ENCODE results near the gene FBXL16.
A peak's percentile ranks its signal among the peaks of the same experiment; 100 is the strongest.
"Not testable (repeated sequence)": the region's sequence is repeated elsewhere in the genome, so short reads cannot be mapped to it uniquely, and the experiment has no call there.

The FBXL16 gene

DNA sequence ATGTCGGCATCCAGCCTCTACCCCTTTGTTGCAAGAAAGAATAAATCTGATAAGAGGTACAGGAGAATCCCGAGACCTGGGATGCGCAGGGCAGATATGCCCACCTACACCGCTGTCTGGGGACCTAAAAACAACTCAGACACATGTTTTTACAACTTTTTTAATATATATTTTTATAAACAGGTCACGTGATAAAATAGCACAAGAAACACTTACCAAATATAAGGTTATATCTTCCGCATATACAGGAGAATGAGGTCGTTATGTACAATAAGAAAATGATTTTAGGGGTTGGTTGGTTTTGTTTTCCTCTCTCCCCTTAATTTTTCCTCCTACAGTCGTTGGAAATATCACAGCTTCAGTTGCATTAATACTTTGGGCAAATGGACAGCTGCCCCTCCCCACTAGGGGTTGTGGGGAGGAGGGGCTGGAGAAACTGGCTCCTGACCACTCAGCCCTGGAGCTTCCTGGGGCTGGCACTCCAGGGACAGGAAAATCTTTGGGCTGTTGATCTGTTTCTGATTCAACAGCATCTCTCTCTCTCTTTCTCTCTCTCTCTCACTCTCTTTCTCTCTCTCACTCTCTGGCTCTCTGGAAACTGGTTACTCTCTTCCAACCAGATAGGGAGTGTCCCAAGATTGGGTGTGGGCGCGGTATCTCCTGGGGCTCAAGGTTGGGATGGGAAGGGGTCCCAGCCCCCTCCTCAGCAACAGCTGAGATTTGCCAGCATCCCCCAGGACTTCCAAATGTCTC, 13.1 kb downstream of the FBXL16 start:
- no peak for DNase-seq (ENCODE audit: low read depth, low spot score)

DNA sequence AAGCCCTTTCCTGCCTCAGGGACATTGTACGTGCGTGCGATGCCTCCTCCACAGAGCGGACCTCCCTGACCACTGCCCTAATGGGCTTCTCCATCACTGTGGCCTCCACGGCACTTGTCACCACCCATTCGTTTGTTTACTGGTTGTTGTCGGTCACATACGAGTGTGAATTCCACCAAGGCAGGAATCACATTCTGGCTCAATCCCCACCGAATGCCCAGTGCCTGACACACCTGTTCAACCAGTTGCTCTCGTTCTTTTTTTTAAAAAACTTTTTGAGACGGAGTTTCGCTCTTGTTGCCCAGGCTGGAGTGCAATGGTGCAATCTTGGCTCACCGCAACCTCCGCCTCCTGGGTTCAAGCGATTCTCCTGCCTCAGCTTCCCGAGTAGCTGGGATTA, 14.4 kb downstream of the FBXL16 start:
- DNase-seq (ENCODE audit: low read depth, low spot score) = not testable (repeated sequence)

DNA sequence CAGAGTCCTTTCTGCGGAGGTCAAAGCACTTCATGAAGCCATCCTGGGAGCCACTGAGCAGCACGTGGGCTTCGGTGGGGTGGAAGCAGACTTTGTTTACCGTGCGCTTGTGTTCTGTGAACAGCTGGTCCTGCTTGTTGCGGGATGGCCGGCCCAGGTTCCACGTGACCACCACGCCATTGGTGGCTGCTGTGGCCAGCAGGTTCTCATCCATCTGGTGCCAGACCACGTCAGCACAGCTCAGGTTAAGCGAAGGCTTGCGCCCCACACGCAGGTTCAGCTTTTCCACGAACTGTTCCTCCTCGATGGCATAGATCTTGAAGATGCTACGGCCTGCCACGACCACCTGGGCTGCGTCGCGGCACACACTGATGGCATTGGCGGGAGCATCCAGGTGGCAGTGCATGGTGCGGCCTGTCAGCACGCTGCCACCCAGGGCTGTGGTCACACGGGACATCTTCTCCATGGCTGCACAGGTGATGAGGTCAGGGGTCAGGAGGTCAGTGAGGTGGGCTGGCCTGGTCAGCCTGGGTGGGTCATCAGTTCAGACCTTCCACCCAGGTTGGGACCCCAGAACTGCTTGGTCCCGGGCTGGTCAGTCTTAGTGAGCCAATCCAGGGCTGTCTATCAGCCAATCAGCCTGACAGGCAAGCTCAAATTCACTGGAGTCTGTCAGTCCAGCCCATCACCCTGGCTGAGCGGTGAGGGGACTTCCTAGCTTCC, 16.3 kb downstream of the FBXL16 start:
- DNase-seq (ENCODE audit: low read depth, low spot score) = no peak

DNA sequence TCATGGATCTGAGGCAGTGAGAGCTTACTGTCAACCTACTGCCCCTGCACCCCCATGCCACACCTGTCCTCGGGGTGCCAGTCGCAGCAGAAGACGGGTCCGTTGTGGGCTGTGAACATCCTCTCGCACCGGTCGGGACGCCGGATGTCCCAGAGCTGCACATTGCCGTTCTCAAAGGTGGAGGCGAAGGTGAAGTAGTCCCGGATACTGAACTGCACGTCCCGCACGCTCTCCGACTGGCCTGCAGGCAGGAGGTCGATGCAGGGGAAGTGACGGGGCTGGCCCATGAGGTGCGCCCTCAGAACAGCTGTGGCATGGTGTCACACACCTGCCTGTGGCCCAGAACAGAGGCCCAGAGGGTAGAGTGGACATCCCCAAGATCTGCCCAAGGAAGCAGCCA, 18.1 kb downstream of the FBXL16 start:
- no peak for DNase-seq (ENCODE audit: low read depth, low spot score)

DNA sequence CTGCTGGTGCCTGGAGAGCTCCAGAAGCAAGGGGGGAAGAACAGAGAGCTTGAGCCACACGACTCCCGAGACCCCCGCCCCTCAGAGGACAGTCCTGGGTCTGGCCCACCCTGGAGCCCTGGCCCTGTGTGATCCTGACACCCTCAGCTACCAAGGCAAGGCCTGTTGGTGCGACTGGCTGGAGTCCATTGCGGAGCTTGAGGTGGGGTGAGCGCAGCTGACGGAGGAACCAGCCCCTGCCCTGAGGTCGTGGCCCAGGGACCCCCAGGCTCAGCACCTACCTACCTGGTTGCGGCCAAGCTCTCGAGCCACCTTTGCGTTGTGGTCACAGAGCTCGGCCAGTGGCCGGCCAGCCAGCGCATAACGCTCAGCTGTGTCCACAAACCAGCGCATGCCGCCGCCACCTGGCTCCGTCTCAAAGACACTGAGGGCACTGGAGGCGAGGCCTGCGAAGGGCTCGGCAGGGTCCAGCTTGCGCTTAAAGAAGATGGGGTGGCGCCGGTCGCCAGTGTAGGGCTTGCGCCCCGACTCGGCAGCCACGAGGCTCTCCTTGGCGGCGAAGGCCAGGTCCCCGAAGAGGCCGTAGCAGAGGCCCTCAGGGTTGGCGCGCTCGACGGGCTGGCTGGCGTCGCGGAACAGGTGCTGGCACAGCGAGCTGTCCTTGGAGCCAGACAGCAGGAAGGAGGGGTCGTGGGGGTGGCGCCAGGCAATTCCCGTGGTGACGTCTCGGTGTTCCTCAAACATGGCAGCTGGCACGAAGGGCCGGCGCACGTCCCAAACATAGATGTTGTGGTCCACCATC, 18.9 kb downstream of the FBXL16 start:
- DNase-seq (ENCODE audit: low read depth, low spot score) = no peak

DNA sequence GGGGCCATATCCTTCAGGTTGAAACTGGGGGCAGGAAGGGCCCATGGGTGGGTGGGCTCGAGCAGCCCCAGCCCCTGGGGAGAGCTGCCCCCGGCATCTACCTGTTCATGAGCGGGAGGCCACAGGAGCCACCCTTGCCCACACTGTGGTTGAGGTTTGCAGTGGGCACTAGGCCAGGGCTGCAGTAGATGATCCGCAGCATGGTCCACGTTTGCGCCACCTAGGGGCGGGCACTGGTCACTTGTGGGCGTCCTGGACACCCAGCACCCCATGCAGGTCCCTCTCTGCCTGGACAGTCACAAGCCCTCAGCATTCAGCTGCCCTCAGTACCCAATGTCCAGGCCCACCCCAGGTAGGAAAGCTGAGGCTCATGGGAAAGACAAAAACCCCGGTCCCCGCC, 19.6 kb downstream of the FBXL16 start:
- no peak for DNase-seq (ENCODE audit: low read depth, low spot score)

DNA sequence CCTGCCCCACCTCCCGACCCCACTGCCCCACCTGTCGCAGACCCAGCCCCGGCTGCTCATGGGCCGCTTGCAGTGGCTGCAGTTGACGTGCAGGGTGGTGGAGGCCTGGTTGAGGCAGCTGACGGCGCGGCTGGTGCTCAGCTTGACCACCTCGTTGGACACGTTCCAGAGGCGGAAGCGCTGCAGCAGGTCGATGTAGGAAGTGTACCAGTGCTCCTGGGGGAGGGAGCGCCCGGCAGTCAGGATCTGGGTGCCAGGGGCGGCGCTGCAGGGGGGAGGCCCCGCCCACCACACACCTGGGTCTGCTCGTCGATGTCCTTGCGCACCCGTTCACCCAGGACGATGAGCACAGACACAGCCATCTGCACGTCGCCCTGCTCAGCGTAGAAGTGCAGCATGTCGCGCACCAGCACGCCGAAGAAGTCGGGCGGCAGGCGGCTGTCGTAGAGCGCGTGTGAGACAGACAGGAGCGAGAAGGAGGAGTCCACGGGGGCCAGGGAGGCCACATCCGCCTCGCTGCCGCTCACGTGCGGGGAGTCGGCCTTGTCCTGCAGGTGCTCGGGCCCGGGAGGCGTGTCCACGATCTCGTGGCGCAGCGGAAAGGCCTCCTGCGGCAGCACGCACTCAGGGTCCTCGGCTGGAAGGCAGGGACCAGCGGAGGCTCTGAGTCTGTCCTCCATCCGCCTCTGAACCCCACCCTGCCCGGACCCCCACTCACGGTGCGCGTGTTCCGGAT, 20.5 kb downstream of the FBXL16 start:
- no peak for DNase-seq (ENCODE audit: low read depth, low spot score)

DNA sequence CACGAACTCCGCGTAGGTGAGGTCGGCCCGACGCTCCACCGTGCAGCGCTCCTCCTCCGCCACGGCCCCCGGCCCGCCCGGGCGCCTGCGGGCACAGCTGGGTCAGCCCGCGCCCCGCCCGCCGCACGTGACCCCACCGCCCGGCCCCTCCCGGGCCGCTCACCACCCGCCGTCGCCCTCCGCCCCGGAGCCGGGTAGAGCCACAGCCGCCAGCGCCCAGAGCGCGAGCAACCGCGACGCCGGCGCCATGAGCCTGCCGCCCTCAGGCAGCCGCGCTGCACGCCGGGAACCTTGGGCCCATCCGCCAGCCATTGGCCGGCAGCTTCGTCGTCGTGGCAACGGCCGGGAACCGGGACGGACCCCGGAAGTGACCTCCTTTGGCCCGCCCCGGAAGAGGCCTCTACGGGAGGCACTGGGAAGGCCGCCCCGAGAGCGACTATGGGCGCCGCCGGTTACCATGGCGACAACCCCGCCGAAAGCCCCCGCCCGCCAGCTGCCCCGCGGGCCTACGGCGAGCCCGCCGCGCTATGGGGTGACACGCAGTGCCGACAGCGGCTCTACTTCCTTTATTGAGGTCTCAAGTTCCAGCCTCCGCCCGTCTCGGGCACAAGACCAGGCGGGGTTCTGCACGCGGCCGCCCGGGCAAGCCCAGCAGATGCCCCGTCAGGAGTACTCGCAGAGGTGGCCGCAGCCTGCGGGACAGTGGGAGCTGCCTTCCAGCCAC, 21.4 kb downstream of the FBXL16 start, which contains the start of gene JMJD8:
Gene JMJD8, minus strand, starts transcription at position 264 of the 724 bp plus-strand sequence. Its CDS starts 15 bp downstream, at position 249.
- peak; percentile 76 for DNase-seq (ENCODE audit: low read depth, low spot score)

DNA sequence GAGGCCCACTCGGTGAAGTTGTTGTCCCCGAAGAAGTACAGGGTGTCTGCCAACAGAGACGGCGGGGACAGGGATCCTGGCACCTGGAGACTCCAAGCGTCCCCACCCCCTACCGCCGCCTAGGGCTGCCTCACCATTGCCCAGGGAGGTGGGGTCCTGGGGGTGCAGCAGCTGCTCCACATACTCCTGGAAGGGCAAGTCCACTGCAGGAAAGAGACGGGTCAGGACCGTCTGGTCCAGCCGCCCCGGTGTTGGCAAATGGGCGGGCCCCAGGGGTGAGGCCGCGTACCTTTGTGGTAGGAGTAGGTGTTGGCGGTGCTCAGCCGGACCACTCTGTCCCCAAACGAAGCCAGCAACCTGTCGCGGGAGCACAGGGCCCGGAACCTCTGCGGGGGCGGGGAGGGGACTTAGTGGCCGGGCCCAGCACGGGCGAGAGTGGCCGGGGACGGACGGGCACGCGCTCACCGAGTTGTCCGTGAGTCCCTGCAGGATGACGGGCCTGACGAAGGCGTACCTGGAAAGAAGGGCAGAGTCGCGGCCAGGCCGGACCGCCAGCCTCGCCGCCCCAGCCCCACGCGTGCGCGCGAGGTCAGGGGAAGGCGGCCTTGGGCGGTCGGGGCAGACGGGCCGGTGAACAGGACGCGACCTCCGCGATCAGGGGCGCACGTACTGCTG, 22.1 kb downstream of the FBXL16 start:
- DNase-seq (ENCODE audit: low read depth, low spot score) = no peak

DNA sequence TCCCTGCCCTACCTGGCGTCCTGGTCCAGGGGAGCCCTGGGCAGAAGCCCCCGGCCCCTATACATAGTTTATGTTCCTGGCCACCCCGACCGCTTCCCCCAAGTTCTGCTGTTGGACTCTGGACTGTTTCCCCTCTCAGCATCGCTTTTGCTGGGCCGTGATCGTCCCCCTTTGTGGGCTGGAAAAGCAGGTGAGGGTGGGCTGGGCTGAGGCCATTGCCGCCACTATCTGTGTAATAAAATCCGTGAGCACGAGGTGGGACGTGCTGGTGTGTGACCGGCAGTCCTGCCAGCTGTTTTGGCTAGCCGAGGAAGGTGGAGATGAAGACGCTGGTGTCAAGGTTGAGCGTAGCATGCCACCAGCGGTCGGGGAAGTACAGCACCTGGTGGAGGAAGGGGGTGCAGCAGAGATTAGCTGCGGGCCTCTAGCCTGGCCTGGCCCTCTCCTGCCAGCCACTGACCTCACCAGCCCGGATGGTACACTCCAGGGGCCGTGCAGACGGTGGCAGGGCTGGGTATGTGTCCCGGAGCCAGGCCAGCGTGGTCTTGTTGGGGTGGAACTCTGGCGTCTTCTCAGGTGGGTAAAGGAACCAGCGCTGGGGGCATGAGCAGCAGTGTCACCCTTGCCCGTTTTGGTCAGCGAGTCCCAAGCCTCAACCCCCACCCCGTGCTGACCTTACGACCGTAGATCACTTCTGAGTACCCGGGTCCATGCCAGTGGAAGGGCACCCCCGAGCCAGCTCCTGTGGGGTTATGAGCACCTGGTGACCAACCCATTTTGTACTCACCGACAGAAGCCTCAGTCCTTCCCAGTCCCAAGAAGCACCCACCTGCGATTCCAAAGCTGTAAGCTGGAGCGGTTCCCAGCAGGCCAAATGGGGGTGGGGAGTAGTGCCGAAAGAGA, 22.9 kb downstream of the FBXL16 start:
- no peak for DNase-seq (ENCODE audit: low read depth, low spot score)

DNA sequence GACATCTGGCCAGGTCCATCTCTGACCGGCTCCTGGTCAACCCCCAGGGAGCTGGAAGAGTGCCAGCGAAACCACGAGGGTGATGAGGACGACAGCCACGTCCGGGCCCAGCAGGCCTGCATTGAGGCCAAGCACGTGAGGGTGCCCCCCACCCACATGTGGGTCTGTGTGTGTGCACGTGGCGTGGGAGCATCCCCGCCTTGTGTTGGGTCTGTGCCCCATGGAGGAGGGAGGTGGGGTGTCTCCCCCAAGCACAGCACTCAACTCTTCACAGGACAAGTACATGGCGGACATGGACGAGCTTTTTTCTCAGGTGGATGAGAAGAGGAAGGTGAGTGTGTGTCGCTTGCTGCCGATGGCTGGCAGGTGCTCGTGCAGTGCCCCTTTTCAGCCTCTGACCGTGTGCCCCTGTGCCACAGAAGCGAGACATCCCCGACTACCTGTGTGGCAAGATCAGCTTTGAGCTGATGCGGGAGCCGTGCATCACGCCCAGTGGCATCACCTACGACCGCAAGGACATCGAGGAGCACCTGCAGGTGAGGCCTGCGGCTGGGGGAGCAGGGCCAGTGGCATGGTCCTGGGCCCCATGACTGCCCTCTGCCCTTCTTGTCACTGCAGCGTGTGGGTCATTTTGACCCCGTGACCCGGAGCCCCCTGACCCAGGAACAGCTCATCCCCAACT, 23.7 kb downstream of the FBXL16 start:
- DNase-seq (ENCODE audit: low read depth, low spot score) = no peak

DNA sequence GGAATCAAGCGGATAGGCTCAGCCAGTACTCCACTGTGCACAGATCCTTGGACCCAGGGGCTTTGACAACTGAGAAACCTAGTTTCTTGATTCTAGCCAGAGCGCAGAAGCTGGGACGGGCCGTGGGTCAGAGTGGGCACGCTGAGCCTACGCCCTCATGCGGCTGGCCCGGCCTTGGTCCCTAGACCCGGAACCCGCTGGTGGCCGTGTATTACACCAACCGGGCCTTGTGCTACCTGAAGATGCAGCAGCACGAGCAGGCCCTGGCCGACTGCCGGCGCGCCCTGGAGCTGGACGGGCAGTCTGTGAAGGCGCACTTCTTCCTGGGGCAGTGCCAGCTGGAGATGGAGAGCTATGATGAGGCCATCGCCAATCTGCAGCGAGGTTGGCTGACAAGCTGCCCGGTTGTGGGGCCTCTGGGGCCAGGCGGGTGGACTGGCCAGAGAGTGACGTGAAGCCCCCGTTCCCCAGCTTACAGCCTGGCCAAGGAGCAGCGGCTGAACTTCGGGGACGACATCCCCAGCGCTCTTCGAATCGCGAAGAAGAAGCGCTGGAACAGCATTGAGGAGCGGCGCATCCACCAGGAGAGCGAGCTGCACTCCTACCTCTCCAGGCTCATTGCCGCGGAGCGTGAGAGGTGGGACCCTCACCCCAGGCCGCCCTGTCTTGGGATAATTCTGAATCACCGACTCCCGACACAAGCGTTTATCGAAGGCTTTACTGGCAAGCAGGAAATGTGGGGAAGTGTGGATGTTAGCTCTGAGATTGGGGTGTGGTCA, 24.4 kb downstream of the FBXL16 start:
- DNase-seq (ENCODE audit: low read depth, low spot score) = no peak

DNA sequence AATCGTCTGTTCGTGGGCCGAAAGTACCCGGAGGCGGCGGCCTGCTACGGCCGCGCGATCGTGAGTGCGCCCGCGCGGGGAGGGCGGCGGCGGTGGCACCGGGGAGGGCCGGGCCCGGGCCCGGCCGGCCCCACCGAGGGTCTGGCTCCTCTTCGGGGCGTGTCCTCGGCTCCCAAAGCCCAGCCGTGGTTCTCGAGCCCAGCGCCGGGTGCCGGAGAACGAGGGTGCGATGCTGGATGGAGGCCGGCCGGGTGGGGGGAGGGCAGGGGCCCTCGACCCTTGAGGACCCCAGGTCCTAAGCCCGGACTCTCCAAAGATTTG, 25.0 kb downstream of the FBXL16 start:
- no peak for DNase-seq (ENCODE audit: low read depth, low spot score)

DNA sequence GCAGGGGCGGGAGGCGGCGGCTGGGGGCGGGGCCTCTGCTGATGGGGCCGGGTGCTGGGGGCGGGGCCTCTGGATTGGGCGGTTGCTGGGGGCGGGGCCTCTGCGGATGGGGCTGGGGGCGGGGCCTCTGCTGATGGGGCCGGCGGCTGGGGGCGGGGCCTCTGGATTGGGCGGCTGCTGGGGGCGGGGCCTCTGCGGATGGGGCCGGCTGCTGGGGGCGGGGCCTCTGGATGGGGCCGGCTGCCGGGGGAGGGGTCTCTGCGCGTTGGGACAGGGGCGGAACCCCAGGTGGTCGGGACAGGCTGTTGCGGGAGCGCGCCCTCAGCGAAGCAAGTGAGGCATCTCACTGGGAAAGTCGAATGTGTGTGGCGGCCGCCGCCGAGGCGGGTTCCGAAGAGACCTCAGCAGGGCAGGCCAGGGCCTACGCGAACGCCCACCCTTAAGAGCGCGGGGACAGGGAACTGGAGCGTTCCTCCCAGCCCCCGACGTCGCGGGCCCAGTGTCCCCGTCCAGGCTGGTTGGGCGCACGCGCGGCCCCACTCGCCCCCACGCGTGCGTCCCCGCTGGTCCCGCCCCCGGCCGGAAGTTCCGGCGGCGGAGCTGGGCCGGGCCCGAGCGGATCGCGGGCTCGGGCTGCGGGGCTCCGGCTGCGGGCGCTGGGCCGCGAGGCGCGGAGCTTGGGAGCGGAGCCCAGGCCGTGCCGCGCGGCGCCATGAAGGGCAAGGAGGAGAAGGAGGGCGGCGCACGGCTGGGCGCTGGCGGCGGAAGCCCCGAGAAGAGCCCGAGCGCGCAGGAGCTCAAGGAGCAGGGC, 25.6 kb downstream of the FBXL16 start, which contains the start of gene STUB1:
Gene STUB1, plus strand, starts transcription at position 597 of the 811 bp plus-strand sequence. Its CDS starts 116 bp downstream, at position 713.
- peak; percentile 57 for DNase-seq (ENCODE audit: low read depth, low spot score)

DNA sequence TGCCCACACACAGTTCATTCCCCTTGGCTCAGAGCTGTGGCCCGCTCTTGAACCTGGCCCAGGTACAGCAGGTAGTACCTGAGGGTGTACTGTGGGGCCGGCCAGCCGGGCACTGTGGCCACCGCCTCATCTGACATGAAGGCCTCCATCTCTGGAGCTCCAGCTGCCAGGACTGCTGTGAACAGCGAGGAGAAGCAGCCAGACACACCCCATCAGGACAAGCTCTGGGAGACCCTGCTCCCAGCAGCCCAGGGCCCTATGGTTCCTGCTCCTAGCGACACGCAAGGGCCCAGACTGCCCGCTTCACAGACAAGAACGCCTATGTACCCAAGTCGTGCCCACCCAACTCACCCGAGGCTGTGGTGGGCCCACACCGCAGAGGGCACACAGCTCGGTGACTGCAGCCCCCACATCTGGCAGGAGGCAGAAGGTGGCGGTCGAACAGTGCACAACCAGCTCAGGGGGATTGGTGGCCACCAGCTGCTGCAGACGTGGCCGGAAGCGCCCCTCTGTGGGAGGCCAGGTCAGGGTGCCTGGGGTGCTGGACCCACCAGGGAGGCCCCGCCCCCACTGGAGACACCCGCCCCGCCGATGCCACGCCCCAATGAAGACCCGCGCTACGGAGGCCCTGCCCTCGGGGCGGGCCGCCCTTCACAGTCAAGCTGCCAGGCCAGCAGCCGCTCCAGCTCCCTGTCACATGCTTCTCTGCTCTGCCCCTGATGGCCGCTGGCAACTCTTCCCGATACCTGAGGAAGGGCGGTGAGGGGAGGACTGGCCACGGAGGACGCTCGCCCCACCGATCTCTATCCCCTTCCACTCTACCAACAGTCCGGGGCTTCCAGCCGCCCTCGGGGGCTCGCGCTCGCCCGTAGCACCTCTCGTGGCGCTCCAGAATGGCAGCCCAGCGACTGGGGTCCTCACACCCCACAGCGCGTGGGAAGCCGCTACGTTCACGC, 26.5 kb downstream of the FBXL16 start:
- DNase-seq (ENCODE audit: low read depth, low spot score) = no peak
